ENCODE results near the gene VAMP1. TPM values are rescaled to one million over a fixed set of nuclear protein-coding genes. Genes with fewer than 3 reads are reported as not detected.

VAMP1 gene
- total and polyA plus RNA-seq, 2 of the 4 experiments (the other 2 are of a cell fraction), result 7.2 to 21.9 TPM

GRCh38 chr12:6444031-6444430, 26.4 kb downstream of the VAMP1 start (continued):
- TF ChIP-seq, protein P1, sequence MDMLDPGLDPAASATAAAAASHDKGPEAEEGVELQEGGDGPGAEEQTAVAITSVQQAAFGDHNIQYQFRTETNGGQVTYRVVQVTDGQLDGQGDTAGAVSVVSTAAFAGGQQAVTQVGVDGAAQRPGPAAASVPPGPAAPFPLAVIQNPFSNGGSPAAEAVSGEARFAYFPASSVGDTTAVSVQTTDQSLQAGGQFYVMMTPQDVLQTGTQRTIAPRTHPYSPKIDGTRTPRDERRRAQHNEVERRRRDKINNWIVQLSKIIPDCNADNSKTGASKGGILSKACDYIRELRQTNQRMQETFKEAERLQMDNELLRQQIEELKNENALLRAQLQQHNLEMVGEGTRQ (IDR thresholded peaks at IDR 0.05; ENCODE audit: low read depth, low read length), result no peak
- no peak for TF ChIP-seq MAFK (IDR thresholded peaks at IDR 0.05; ENCODE audit: low read depth, low read length)

GRCh38 chr12:6443361-6443983, 27.0 kb downstream of the VAMP1 start:
- Histone ChIP-seq H3K4me2 (ENCODE audit: low read depth, low read length) (no peak overlapping the region), H3K9me3 (ENCODE audit: control insufficient read depth, insufficient read depth, low read length) (no peaks in the 10 kb centered on the region), H2BK5ac (ENCODE audit: low read depth, low read length, poor library complexity, severe bottlenecking) (no peak overlapping the region), H4K8ac (ENCODE audit: low read depth in 2 of 2, low read length in 2 of 2) (no peak overlapping the region), H3K79me1 (ENCODE audit: low read depth in 1 of 2, low read length in 2 of 2) (no peaks in the 10 kb centered on the region), H3K56ac (ENCODE audit: extremely low read depth, insufficient read depth, low read length) (no peak overlapping the region), H3K4me3 (ENCODE audit: insufficient read depth, low read depth, low read length) (no peak overlapping the region), H3K14ac (replicated peaks; ENCODE audit: low read depth, low read length) (no peak overlapping the region), H3K9me1 (ENCODE audit: insufficient read depth, low read length) (0 out of 2 replicates have a peak, but pooled peaks cover 2% of the 10 kb centered on the region), H2AFZ (replicated peaks; ENCODE audit: low read length, poor library complexity) (no peak overlapping the region), H2BK120ac (ENCODE audit: low read depth, low read length) (no peak overlapping the region), H3K36me3 (ENCODE audit: control insufficient read depth, insufficient read depth, low read length) (peaks cover 15% of the 10 kb centered on the region), H4K91ac (ENCODE audit: insufficient read depth, low read depth, low read length) (no peak overlapping the region), H3K4ac (ENCODE audit: low read depth, low read length) (no peak overlapping the region), H4K5ac (ENCODE audit: low read depth, low read length) (no peak overlapping the region), H3K18ac (ENCODE audit: low read depth, low read length) (no peak overlapping the region), H3K27ac (ENCODE audit: insufficient read depth, low read length) (no peak overlapping the region), H2AK9ac (replicated peaks; ENCODE audit: low read depth, low read length, poor library complexity) (no peak overlapping the region), H2AK5ac (ENCODE audit: low read depth, low read length) (no peak overlapping the region), H4K20me1 (ENCODE audit: insufficient read depth, low read length) (no peaks in the 10 kb centered on the region), H3K23ac (ENCODE audit: low read depth, low read length) (no peak overlapping the region), H2BK15ac (ENCODE audit: low read depth, low read length) (no peak overlapping the region), H2BK20ac (ENCODE audit: low read depth, low read length) (no peak overlapping the region), H3K4me1 (ENCODE audit: control insufficient read depth, insufficient read depth, low read length) (peaks cover 2% of the 10 kb centered on the region; the same call in 1 of the 2 replicates), H3K27me3 (ENCODE audit: control insufficient read depth, insufficient read depth, low read length) (no peaks in the 10 kb centered on the region), H3K9ac (ENCODE audit: low read depth, low read length) (no peak overlapping the region)
- DNase-seq (no peak), ATAC-seq (ENCODE audit: low read depth) (no peak)
- no TSS peak for BruUV-seq (replicated peaks)
- in situ Hi-C loops (cut with MboI; ENCODE audit: low sequenced_read_pairs) (no loop called here), intact Hi-C loops (cut with micrococcal nuclease) (no loop called here), dilution Hi-C loops (cut with HindIII; ENCODE audit: low sequenced_read_pairs, unreplicated experiment) (no loop called here)
- 60% methylated on average over 1 of the region's 9 CpGs; no CpG with 5 or more reads in 1 of the 2 experiments for WGBS, 2 experiments (ENCODE audit: extremely low coverage in 2 of 2, insufficient read length in 1 of 2)
- no peak for TF ChIP-seq MAZ (IDR thresholded peaks at IDR 0.05; ENCODE audit: borderline replicate concordance, low read depth, low read length)
- TF ChIP-seq, protein P2, sequence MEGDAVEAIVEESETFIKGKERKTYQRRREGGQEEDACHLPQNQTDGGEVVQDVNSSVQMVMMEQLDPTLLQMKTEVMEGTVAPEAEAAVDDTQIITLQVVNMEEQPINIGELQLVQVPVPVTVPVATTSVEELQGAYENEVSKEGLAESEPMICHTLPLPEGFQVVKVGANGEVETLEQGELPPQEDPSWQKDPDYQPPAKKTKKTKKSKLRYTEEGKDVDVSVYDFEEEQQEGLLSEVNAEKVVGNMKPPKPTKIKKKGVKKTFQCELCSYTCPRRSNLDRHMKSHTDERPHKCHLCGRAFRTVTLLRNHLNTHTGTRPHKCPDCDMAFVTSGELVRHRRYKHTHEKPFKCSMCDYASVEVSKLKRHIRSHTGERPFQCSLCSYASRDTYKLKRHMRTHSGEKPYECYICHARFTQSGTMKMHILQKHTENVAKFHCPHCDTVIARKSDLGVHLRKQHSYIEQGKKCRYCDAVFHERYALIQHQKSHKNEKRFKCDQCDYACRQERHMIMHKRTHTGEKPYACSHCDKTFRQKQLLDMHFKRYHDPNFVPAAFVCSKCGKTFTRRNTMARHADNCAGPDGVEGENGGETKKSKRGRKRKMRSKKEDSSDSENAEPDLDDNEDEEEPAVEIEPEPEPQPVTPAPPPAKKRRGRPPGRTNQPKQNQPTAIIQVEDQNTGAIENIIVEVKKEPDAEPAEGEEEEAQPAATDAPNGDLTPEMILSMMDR (conservative IDR thresholded peaks at IDR 0.05; ENCODE audit: low read depth, low read length), result no peak
- no peak for TF ChIP-seq MAFK (IDR thresholded peaks at IDR 0.05; ENCODE audit: low read depth, low read length)
- TF ChIP-seq BHLHE40 (IDR thresholded peaks at IDR 0.05; ENCODE audit: low read depth, low read length), result no peak
- ChIA-PET POLR2A (ENCODE audit: unreplicated experiment) (no interaction called here), CTCF (interaction anchor here (1.0 kb wide), 1 partner anchor 22 kb away, joined by 3 read pairs; no protein-coding TSS in a partner anchor)
